Brain microvascular endothelial cell (primary cell): ENCODE data around the gene PTPN23.

Experiments
- DNase-seq: peaks from one replicate; pipeline ENCODE4 v3.0.0-alpha.2; 2020
- H3K27ac ChIP-seq: fragments of 250-450 bp; sonication (Bioruptor Pico); 2 replicates; pipeline ENCODE4 v1.5.1; 2020; ENCODE audit warnings: mild to moderate bottlenecking, moderate library complexity
- H3K27me3 ChIP-seq: fragments of 250-450 bp; sonication (Bioruptor Pico); replicated peaks from 2 replicates; pipeline ENCODE4 v1.5.1; 2020; ENCODE audit warnings: mild to moderate bottlenecking
- H3K36me3 ChIP-seq: fragments of 250-450 bp; sonication (Bioruptor Pico); replicated peaks from 2 replicates; pipeline ENCODE4 v1.5.1; 2020; ENCODE audit warnings: mild to moderate bottlenecking
- H3K4me3 ChIP-seq: 2 replicates; pipeline ENCODE4 v1.5.1; 2011; ENCODE audit warnings: low read depth, mild to moderate bottlenecking, control low read depth, low read length, moderate library complexity
- CTCF ChIP-seq: IDR thresholded peaks from 2 replicates; pipeline ENCODE4 v1.5.1; 2011; ENCODE audit warnings: low read depth, mild to moderate bottlenecking, moderate library complexity, low read length, control low read depth, inconsistent platforms; ENCODE audit errors: missing control alignments
- in situ Hi-C: cut with HindIII; loops from 2 replicates; pipeline ENCODE4 v1.10.0; 2017; ENCODE audit warnings: low sequenced_read_pairs, low pct_ligation_motif_present

PTPN23 gene

GRCh38 chr3:47421741-47422649, 41.2 kb downstream of the PTPN23 start:
- Histone ChIP-seq H3K4me3 (no peak overlapping the region), H3K27me3 (no peaks in the 10 kb centered on the region), H3K27ac (no peak overlapping the region), H3K36me3 (peaks cover 15% of the 10 kb centered on the region)
- in situ Hi-C loops, result no loop called here
- peak; percentile 50 for TF ChIP-seq CTCF
- DNase-seq, result no peak

- Histone ChIP-seq H3K27me3 (no peaks in the 10 kb centered on the region), H3K36me3 (peaks cover 11% of the 10 kb centered on the region), H3K4me3 (no peak overlapping the region), H3K27ac (no peak overlapping the region)
- in situ Hi-C loops, result no loop called here
- DNase-seq, result no peak
- no peak for TF ChIP-seq CTCF
Measured at GRCh38 chr3:47422743-47423142, 41.9 kb downstream of the PTPN23 start.

- peaks cover 11% of the 10 kb centered on the region for H3K36me3 ChIP-seq
- DNase-seq, result no peak
- no peak for TF ChIP-seq CTCF
- no peak overlapping the region for H3K4me3 ChIP-seq
- in situ Hi-C loops, result no loop called here
- H3K27me3 ChIP-seq, result no peaks in the 10 kb centered on the region
- H3K27ac ChIP-seq, result no peak overlapping the region
Measured at GRCh38 chr3:47423548-47424145, 42.8 kb downstream of the PTPN23 start.

- Histone ChIP-seq H3K27ac (no peak overlapping the region), H3K36me3 (peaks cover 11% of the 10 kb centered on the region), H3K27me3 (no peaks in the 10 kb centered on the region), H3K4me3 (no peak overlapping the region)
- no peak for TF ChIP-seq CTCF
- in situ Hi-C loops, result no loop called here
- no peak for DNase-seq
Measured at GRCh38 chr3:47424434-47425382, 43.9 kb downstream of the PTPN23 start.

GRCh38 chr3:47425383-47425778, 44.6 kb downstream of the PTPN23 start:
- in situ Hi-C loops, result no loop called here
- Histone ChIP-seq H3K4me3 (no peak overlapping the region), H3K27ac (no peak overlapping the region), H3K36me3 (peaks cover 8% of the 10 kb centered on the region), H3K27me3 (no peaks in the 10 kb centered on the region)
- TF ChIP-seq CTCF, result no peak
- no peak for DNase-seq
